ENCODE results near the gene ACTRT2.

Gene ACTRT2

GRCh38 chr1:3055051-3055450, 33.8 kb downstream of the ACTRT2 start:
- DNase-seq, result no peak

- no peak for DNase-seq
Measured at GRCh38 chr1:3056641-3057040, 35.4 kb downstream of the ACTRT2 start.

GRCh38 chr1:3058263-3059030, 37.2 kb downstream of the ACTRT2 start:
- no peak for DNase-seq

- no peak for DNase-seq
Measured at GRCh38 chr1:3060127-3060526, 38.9 kb downstream of the ACTRT2 start.

GRCh38 chr1:3060601-3061551, 39.6 kb downstream of the ACTRT2 start:
- DNase-seq, result no peak

- no peak for DNase-seq
Measured at GRCh38 chr1:3061566-3061965, 40.3 kb downstream of the ACTRT2 start.

- no peak for DNase-seq
Measured at GRCh38 chr1:3061981-3062615, 40.8 kb downstream of the ACTRT2 start.

- DNase-seq, result no peak
Measured at GRCh38 chr1:3062616-3063378, 41.5 kb downstream of the ACTRT2 start.

GRCh38 chr1:3063379-3064295, 42.4 kb downstream of the ACTRT2 start:
- DNase-seq, result no peak

GRCh38 chr1:3064296-3064850, 43.1 kb downstream of the ACTRT2 start:
- no peak for DNase-seq

- DNase-seq, result no peak
Measured at GRCh38 chr1:3064901-3065300, 43.6 kb downstream of the ACTRT2 start.

GRCh38 chr1:3065396-3065795, 44.1 kb downstream of the ACTRT2 start:
- DNase-seq, result no peak

- DNase-seq, result no peak
Measured at GRCh38 chr1:3065797-3066196, 44.5 kb downstream of the ACTRT2 start.

- no peak for DNase-seq
Measured at GRCh38 chr1:3066250-3066711, 45.0 kb downstream of the ACTRT2 start.

GRCh38 chr1:3066826-3067225, 45.6 kb downstream of the ACTRT2 start:
- DNase-seq, result no peak

GRCh38 chr1:3067301-3067670, 46.0 kb downstream of the ACTRT2 start:
- DNase-seq, result no peak

GRCh38 chr1:3067671-3068563, 46.6 kb downstream of the ACTRT2 start:
- no peak for DNase-seq

- DNase-seq, result peak; percentile 48
Measured at GRCh38 chr1:3068564-3069431, 47.5 kb downstream of the ACTRT2 start, which contains the start of gene PRDM16. Gene PRDM16, plus strand, starts transcription at chr1:3069203. Its CDS starts 57 bp downstream, at chr1:3069260.
